H9 (cell line): Measurements from ENCODE around the gene FSIP1. TPM values are rescaled to one million over a fixed set of nuclear protein-coding genes. Genes with fewer than 3 reads are reported as not detected.

Experiments
- DNase-seq: peaks from one replicate; pipeline ENCODE4 v3.0.0-alpha.2; 2017
- H2AFZ ChIP-seq: one replicate; pipeline ENCODE4 v1.6.1; 2013; ENCODE audit warnings: mild to moderate bottlenecking, low read length, control low read depth, moderate library complexity
- H2AK5ac ChIP-seq: 2 replicates; pipeline ENCODE4 v1.6.1; 2013; ENCODE audit warnings: low read length, control low read depth, mixed read lengths; ENCODE audit not compliant: insufficient read length
- H2BK120ac ChIP-seq: one replicate; pipeline ENCODE4 v1.6.1; 2013; ENCODE audit warnings: low read depth, mild to moderate bottlenecking, low read length, control low read depth, inconsistent platforms; ENCODE audit not compliant: poor library complexity, severe bottlenecking
- H2BK12ac ChIP-seq: 2 replicates; pipeline ENCODE4 v1.6.1; 2013; ENCODE audit warnings: low read length, control low read depth, mixed read lengths, low read depth; ENCODE audit not compliant: insufficient read length
- H2BK15ac ChIP-seq: 2 replicates; pipeline ENCODE4 v1.6.1; 2013; ENCODE audit warnings: low read depth, low read length, control low read depth
- H2BK20ac ChIP-seq: one replicate; pipeline ENCODE4 v1.6.1; 2013; ENCODE audit warnings: low read depth, mild to moderate bottlenecking, low read length, control low read depth, inconsistent platforms; ENCODE audit not compliant: poor library complexity, severe bottlenecking
- H2BK5ac ChIP-seq: 2 replicates; pipeline ENCODE4 v1.6.1; 2013; ENCODE audit warnings: low read length, control low read depth, mixed read lengths; ENCODE audit not compliant: insufficient read length
- H3K14ac ChIP-seq: 2 replicates; pipeline ENCODE4 v1.6.1; 2013; ENCODE audit warnings: low read length, control low read depth; ENCODE audit not compliant: insufficient read depth
- H3K18ac ChIP-seq: 2 replicates; pipeline ENCODE4 v1.6.1; 2013; ENCODE audit warnings: low read depth, mild to moderate bottlenecking, mixed read lengths, low read length, control low read depth; ENCODE audit not compliant: insufficient read length
- H3K23ac ChIP-seq: 2 replicates; pipeline ENCODE4 v1.6.1; 2013; ENCODE audit warnings: low read length, control low read depth, mixed read lengths, low read depth; ENCODE audit not compliant: insufficient read length
- H3K23me2 ChIP-seq: 2 replicates; pipeline ENCODE4 v1.6.1; 2013; ENCODE audit warnings: low read depth, mild to moderate bottlenecking, mixed read lengths, low read length, control low read depth; ENCODE audit not compliant: insufficient read length, poor library complexity, severe bottlenecking
- H3K27ac ChIP-seq: 2 replicates; pipeline ENCODE4 v1.5.1; 2013; ENCODE audit warnings: low read length, control low read depth, mixed read lengths, low read depth; ENCODE audit not compliant: insufficient read length
- H3K27me3 ChIP-seq: 2 replicates; pipeline ENCODE4 v1.6.1; 2013; ENCODE audit warnings: low read length, control low read depth, inconsistent platforms; ENCODE audit not compliant: insufficient read depth
- H3K4ac ChIP-seq: 2 replicates; pipeline ENCODE4 v1.6.1; 2013; ENCODE audit warnings: low read depth, mild to moderate bottlenecking, control low read depth, inconsistent platforms, low read length, moderate library complexity
- H3K4me1 ChIP-seq: 2 replicates; pipeline ENCODE4 v1.6.1; 2013; ENCODE audit warnings: low read length, control low read depth, inconsistent platforms; ENCODE audit not compliant: insufficient read depth
- H3K4me2 ChIP-seq: 2 replicates; pipeline ENCODE4 v1.6.1; 2013; ENCODE audit warnings: low read length, control low read depth, mixed read lengths; ENCODE audit not compliant: insufficient read length, insufficient read depth
- H3K56ac ChIP-seq: 2 replicates; pipeline ENCODE4 v1.6.1; 2013; ENCODE audit warnings: low read depth, mild to moderate bottlenecking, mixed read lengths, low read length, control low read depth; ENCODE audit not compliant: insufficient read length
- H3K79me1 ChIP-seq: 2 replicates; pipeline ENCODE4 v1.6.1; 2013; ENCODE audit warnings: low read depth, mild to moderate bottlenecking, moderate library complexity, low read length, control low read depth, inconsistent platforms; ENCODE audit not compliant: insufficient read depth, poor library complexity, severe bottlenecking
- H3K79me2 ChIP-seq: 2 replicates; pipeline ENCODE4 v1.6.1; 2013; ENCODE audit warnings: low read length, control low read depth, inconsistent platforms; ENCODE audit not compliant: insufficient read depth
- H3K9ac ChIP-seq: 2 replicates; pipeline ENCODE4 v1.6.1; 2013; ENCODE audit warnings: low read length, control low read depth, mixed read lengths; ENCODE audit not compliant: insufficient read length; ENCODE audit errors: extremely low read depth
- H3K9me3 ChIP-seq: one replicate; pipeline ENCODE4 v1.6.1; 2013; ENCODE audit warnings: low read depth, low read length, inconsistent platforms; ENCODE audit not compliant: control insufficient read depth
- H3T11ph ChIP-seq: one replicate; pipeline ENCODE4 v1.6.1; 2013; ENCODE audit warnings: mild to moderate bottlenecking, low read length, control low read depth, inconsistent platforms
- H4K20me1 ChIP-seq: one replicate; pipeline ENCODE4 v1.6.1; 2013; ENCODE audit not compliant: control insufficient read depth, insufficient read length, insufficient read depth
- H4K5ac ChIP-seq: 2 replicates; pipeline ENCODE4 v1.6.1; 2013; ENCODE audit warnings: low read depth, mild to moderate bottlenecking, mixed read lengths, low read length, control low read depth; ENCODE audit not compliant: insufficient read length
- H4K8ac ChIP-seq: replicated peaks from 2 replicates; pipeline ENCODE4 v1.6.1; 2013; ENCODE audit warnings: low read length, control low read depth, mixed read lengths, low read depth; ENCODE audit not compliant: insufficient read length
- H4K91ac ChIP-seq: 2 replicates; pipeline ENCODE4 v1.6.1; 2013; ENCODE audit warnings: low read depth, mild to moderate bottlenecking, moderate library complexity, mixed read lengths, low read length, control low read depth; ENCODE audit not compliant: insufficient read length
- H3K27ac Mint-ChIP-seq, 3 experiments: 2 replicates in 2 of 3; 3 replicates in 1 of 3; pipeline ENCODE4 v1.8.0; 2020 to 2021; ENCODE audit warnings: mixed read lengths in 3 of 3, mild to moderate bottlenecking in 1 of 3, moderate library complexity in 1 of 3
- H3K27me3 Mint-ChIP-seq: 2 replicates; pipeline ENCODE4 v1.8.0; 2021; ENCODE audit warnings: low read depth, mild to moderate bottlenecking, moderate library complexity, mixed read lengths
- H3K36me3 Mint-ChIP-seq, 3 experiments: 2 replicates in 2 of 3; 3 replicates in 1 of 3; pipeline ENCODE4 v1.8.0; 2020 to 2021; ENCODE audit warnings: low read depth in 3 of 3, mixed read lengths in 3 of 3; ENCODE audit not compliant: insufficient read depth in 1 of 3
- H3K4me1 Mint-ChIP-seq, 2 experiments: 2 replicates each; pipeline ENCODE4 v1.8.0; 2020; ENCODE audit warnings: mixed read lengths in 2 of 2
- H3K4me3 Mint-ChIP-seq, 2 experiments: 2 replicates in 1 of 2; 3 replicates in 1 of 2; pipeline ENCODE4 v1.8.0; 2020 to 2021; ENCODE audit warnings: mild to moderate bottlenecking in 2 of 2, mixed read lengths in 2 of 2, moderate library complexity in 1 of 2
- H3K9me3 Mint-ChIP-seq, 2 experiments: 2 replicates in 1 of 2; 3 replicates in 1 of 2; pipeline ENCODE4 v1.8.0; 2020; ENCODE audit warnings: mild to moderate bottlenecking in 2 of 2, mixed read lengths in 2 of 2, moderate library complexity in 1 of 2
- CTCF ChIP-seq: fragments of 200-600 bp; sonication (generic); conservative IDR thresholded peaks from 3 replicates; pipeline ENCODE4 v1.8.0; 2021; ENCODE audit warnings: antibody characterized with exemption, mild to moderate bottlenecking
- total RNA-seq: library from RNA; stranded (reverse); gene quantifications from 2 replicates; pipeline ENCODE4 v1.2.1, GENCODE V29; 2021

FSIP1 gene
- total RNA-seq, 1 experiment from 2014 or later, result 0.96 TPM

GRCh38 chr15:39817892-39818291 lies 35.3 kb upstream of the FSIP1 start:
- Histone ChIP-seq H2BK20ac (no peak overlapping the region), H3K27me3 (no peaks in the 10 kb centered on the region), H3K4me1 (peaks cover 17% of the 10 kb centered on the region), H3K9me3 (no peaks in the 10 kb centered on the region), H3K18ac (no peak overlapping the region), H4K20me1 (no peaks in the 10 kb centered on the region), H3K79me1 (peaks cover 11% of the 10 kb centered on the region), H3K56ac (no peak overlapping the region), H2BK15ac (no peak overlapping the region), H3K14ac (no peak overlapping the region), H4K91ac (no peak overlapping the region), H3K23me2 (no peaks in the 10 kb centered on the region), H4K8ac (no peak overlapping the region), H4K5ac (no peak overlapping the region), H3K9ac (no peak overlapping the region), H2BK12ac (no peak overlapping the region), H2BK120ac (no peak overlapping the region), H2AFZ (no peak overlapping the region), H3K23ac (no peak overlapping the region), H3T11ph (no peak overlapping the region), H3K27ac (no peak overlapping the region), H3K4me2 (no peak overlapping the region), H3K79me2 (peaks cover 29% of the 10 kb centered on the region; the same call in 1 of the 2 replicates), H2BK5ac (no peak overlapping the region), H3K4ac (no peak overlapping the region), H2AK5ac (no peak overlapping the region)
- no peak for TF ChIP-seq CTCF
- no peaks in the 10 kb centered on the region for H3K9me3 Mint-ChIP-seq
- H3K4me3 Mint-ChIP-seq, result no peak overlapping the region
- H3K27ac Mint-ChIP-seq, result peak overlapping the region in 1 of 3 experiments; percentile 72; a peak in 2 of 7 replicates
- H3K36me3 Mint-ChIP-seq, result peaks cover 4 to 9% (median 7%) of the 10 kb centered on the region in 3 experiments; a peak in 5 of 7 replicates
- H3K27me3 Mint-ChIP-seq, result no peaks in the 10 kb centered on the region
- H3K4me1 Mint-ChIP-seq, result peaks cover 46 to 61% of the 10 kb centered on the region in 2 experiments
- no peak for DNase-seq
